Measurements from ENCODE around the gene MAT1A.
"Not testable (repeated sequence)": the region's sequence is repeated elsewhere in the genome, so short reads cannot be mapped to it uniquely, and the experiment has no call there.

MAT1A gene

DNA sequence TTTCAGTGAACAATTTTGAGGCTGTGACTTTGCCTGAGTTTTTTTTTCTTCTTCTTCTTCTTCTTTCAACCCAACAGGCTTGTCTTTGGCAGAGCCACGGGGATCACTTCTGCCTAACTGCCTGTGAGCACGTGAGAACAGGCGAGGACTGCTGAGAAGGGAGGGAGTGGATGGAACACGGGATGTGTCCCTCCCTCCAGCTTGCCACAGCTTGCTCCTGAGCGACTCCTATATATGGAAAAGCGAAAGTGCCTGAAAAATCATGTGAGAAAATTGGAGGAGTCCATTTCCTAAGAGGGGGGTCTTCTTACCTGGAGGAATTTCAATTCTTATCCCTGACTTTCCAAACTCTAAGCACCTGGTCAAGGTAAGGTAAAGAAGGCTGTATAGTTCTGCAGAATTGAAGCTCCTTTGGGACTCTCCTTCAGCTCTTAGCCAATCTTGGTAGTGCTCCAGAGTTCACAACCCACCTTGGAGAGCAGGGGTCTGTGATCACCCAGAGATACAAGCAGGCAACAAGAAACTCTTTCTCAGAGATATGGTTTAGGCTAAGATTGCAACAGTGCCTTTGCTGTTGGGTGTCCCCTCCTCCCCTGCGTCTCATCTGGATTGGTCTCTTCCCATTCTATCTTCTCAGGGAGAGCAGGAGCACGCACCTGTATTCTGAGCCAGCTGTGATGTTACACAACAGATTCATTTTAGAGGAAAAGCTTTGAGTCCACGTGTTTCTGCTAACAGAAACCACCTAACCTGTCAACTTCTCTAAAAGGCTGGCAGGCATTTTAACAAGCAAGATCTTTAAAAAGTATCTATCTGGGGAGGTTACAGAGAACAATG, at the start of gene MAT1A:
Gene MAT1A (minus strand): TSS at position 208 of the 837 bp plus-strand sequence. CDS start 235 bp downstream, outside the sequence.
- no peak for DNase-seq

DNA sequence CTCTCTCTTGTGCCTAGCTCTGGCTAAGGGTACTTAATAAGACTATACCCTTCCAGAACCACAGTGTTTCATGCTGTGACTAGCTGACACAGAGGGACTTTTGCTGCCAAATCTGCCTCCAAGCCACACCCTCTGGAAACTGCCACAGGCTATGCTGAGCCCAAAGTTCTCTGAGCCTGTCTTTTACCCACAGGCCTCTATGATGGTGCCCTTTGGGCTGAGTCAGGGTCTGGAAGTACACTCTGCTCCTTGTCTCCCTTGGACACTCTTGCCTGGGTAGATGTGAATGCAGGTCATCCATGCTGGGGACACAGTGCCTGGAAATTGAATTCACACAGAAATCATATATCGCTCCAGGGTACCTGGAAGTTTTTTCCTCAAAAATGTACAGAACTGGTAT, 44.5 kb upstream of the MAT1A start:
- no peak for DNase-seq

DNA sequence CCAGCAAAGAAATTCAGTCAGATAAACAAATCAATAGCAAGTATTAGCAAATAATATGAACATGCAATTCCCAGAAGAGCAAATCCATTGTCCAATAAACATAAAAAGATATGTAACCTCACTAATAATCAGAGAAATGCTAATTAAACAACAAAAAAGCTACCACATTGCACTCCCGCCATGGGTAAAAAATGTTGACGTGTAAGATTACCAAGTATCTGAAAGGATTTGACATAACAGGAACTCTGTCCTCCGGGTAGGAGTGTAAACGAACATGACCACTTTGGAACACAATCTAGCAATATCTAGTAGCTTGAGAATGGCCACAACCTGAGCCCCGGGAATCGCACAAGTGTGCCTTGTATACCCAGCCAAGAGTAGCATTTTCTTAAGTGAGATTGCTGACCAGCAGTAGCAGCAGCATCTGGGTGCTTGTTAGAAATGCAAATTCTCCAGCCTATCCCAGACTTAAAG, 35.5 kb upstream of the MAT1A start:
- DNase-seq, result no peak

DNA sequence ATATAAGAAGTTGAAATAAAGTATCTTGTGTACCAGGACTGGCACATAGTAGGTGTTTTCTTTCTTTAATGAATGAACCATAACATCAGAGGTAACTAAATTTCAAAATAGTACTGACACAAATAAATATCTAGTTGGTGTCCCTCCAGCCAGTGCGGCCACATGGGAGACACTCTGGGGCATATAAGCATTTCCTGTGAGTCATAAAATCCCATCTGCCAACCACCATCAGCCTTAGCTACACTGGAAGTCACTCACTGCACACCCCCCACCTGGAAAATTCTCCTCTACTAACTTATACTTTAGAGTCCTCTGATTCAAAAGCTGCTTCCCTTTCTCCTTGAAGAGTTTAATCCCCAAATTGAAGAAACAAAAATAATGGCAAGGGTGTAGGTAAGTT, 34.6 kb upstream of the MAT1A start:
- no peak for DNase-seq

DNA sequence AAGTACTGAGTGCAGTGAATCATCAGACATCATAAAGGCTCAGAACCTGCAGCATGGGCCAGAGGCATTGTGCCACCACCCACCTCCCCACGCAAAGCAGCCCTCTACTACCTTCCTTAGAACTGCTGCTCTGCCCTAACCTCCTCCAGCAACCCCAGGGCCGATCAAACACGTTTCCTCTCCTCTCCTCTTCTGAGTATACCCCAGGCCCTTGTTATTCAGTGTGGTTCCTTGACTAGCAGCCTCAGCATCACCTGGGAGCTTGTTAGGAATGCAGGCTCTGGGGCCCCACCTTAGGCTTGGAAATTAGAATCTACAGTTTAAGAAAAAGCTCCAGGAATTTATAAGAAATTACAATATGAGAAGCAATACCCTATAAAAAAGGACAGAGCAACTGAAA, 33.9 kb upstream of the MAT1A start:
- no peak for DNase-seq

DNA sequence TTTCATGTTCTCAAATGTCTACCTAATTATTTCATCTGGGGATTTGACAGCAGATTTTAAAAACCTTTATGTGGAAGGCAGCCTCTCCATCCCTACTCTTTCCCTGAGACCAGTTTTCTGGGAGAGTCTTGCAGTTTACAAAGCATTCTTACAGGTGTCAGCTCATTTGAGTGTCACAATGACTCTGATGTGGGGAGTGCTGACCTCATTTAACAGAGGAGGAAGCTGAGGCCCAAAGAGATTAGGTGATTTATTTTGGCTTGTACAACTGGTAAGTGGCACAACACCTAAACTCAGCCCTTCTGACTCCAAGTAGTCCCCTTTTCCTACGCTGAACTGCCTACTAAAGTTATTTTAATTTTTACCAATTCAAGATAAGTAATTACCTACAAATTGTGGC, 33.3 kb upstream of the MAT1A start:
- DNase-seq, result no peak

DNA sequence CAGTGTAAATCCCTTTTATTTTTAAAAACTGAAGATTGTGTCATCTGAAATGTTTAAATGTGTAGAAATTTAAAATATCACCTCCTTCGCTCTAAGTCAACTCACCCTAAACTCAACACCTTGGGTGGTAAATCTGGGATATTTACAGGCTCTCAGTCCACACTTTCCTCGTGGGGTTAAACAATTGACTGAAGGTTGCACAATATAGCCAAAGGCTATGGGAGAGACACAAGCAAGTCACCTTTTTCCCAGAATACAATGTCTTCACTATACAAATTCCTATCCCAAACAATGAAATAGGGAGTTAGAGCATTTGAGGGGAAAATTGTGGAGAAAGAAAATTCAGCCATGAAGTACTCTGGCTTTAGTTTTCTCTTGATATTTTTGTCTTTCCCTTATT, 32.7 kb upstream of the MAT1A start:
- DNase-seq, result no peak

DNA sequence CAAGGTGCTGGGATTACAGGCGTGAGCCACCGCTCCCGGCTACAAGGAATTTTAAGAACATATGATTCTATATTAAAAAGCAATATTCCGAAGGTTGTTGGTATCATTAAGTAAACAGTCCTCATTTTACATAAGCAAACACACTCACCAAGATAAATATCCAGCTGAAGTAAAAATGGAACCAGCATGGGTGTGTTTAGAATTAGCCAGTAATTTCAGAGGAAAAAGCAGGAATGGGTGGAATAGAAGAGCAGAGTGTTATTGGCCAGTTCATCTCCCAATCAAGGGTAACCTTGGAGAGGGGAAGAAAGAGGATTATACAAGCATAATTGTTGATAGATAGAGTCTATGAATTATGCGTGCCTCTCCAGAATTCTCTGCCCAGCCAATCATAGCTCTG, 31.7 kb upstream of the MAT1A start:
- no peak for DNase-seq

DNA sequence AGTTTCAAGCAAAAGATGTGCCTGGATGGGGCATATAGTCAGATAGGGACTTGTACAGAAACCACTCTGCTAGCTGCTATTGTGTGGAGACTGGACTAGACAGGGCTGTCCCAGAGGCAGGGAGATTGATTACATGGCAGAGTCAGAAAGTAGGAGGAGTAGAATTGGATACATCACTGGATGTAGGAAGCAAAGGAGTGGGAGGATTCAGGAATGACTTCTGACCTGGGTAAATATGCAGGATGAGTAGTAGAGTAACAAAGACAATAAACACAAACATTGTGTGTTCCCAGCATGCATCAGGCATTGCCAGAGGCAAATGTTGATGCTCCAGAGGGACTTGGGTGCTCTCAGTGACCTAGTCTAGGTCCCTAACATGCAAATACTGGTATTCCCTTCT, 30.9 kb upstream of the MAT1A start:
- no peak for DNase-seq

DNA sequence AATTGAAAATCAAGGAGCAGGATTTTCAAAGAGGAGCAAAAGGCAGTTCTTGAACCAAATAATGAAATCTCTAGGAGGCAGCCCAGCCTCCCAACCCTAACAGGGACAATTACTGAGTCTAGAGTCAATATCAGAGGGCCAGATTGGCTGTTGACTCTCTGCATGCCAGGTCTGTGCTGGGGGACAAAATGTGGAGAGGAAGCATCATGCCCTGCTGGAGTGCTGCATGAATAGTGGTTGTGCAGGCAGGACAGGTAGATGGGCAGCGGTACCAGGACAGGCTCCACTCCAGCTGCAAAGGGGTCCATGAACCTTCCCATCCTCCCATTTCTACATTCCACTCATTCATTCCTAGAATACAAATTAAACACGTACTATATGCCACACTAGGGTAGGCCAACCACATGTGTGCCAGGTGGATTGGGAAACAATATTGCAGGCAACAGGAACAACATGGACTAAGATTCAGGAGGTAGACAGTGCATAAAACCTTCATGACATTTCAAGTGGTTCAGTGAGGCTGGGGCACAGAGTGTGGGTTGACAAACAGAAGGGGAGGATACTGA, 30.4 kb upstream of the MAT1A start:
- DNase-seq, result no peak

DNA sequence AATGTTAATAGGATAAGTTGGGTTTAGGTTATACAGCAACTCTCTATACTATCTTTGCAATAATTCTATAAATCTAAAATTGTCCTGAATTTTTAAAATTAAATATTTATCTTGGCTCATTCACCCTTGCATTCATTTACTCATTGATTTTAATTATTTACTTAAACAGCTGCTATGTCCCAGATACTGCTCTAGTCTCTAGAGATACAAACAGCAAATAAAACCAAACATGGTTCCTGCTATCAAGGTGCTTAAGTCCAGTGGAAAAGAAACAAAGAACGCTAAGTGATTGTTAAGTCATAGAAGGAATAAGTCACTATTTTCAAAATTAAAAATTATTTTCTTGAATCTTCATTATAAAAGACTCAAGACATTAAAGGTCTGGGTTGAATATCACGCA, 29.9 kb upstream of the MAT1A start:
- no peak for DNase-seq

DNA sequence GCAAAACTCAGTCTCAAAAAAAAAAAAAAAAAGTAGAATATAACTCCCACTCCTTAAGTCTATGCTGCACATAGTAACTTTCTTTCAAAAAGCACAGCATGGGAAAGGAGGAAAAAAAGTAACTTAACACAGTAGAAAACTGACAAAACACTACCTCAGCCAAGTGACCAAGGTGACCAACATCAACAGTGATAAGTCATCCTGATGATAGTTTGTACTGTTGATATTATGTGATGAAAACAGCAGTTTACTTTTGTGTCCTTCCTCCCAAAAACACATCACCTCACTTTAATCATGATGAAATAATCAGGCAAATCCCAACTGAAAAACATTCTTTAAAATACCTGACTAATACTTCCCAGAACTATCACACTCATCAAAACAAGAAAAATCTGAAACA, 29.3 kb upstream of the MAT1A start:
- DNase-seq, result no peak

DNA sequence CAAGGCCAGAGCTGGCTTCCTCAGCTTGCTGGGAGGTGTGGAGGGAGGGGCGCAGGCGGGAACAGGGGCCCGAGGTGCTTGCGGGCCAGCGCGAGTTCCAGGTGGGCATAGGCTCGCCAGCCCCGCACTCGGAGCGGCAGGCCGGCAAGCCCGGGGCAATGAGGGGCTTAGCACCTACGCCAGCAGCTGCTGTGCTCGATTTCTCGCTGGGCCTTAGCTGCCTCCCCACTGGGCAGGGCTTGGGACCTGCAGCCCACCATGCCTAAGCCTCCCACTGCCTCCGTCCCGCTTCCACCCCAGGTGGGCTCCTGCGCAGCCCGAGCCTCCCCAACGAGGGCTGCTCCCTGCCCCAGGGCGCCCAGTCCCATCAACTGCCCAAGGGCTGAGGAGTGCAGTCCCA, 25.9 kb upstream of the MAT1A start:
- DNase-seq, result no peak

DNA sequence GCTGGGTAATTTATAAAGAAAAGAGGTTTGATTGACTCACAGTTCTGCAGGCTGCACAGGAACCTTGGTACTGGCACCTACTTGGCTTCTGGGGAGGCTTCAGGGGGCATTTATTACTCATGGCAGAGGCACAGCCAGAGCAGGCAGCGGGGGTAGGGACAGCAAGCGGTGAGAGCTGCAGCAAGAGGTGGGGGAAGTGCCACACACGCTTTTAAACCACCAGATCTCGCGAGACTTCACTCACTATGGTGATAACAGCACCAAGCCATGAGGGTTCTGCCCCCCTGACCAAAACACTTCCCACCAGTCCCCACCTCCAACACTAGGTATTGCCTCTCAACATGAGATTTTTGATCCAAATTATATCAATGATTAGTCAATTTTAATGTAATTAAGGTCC, 24.1 kb upstream of the MAT1A start:
- DNase-seq, result no peak

DNA sequence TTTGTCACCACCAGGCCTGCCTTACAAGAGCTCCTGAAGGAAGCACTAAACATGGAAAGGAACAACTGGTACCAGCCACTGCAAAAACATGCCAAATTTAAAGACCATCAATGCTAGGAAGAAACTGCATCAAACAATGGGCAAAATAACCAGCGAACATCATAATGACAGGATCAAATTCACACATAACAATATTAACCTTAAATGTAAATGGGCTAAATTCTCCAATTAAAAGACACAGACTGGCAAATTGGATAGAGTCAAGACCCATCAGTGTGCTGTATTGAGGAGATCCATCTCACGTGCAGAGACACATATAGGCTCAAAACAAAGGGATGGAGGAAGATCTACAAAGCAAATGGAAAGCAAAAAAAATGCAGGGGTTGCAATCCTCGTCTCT, 16.5 kb upstream of the MAT1A start:
- DNase-seq, result not testable (repeated sequence)

DNA sequence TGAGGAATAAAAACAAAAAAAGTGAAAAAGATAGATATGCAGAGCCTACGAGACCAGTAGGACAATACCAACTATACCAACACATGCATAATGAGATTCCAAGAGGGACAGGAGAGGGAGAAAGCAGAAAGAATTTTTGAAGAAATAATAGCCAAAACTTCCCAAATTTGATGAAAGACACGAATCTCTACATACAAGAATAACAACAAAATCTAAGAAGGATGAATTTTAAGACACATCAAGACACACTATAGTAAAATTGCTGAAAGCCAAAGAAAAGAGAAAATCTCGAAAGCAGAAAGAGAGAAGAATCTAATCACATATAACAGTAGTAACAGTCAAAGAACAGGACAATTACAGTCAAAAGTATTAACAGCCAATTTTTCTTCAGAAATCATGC, 7.5 kb upstream of the MAT1A start:
- DNase-seq, result no peak

DNA sequence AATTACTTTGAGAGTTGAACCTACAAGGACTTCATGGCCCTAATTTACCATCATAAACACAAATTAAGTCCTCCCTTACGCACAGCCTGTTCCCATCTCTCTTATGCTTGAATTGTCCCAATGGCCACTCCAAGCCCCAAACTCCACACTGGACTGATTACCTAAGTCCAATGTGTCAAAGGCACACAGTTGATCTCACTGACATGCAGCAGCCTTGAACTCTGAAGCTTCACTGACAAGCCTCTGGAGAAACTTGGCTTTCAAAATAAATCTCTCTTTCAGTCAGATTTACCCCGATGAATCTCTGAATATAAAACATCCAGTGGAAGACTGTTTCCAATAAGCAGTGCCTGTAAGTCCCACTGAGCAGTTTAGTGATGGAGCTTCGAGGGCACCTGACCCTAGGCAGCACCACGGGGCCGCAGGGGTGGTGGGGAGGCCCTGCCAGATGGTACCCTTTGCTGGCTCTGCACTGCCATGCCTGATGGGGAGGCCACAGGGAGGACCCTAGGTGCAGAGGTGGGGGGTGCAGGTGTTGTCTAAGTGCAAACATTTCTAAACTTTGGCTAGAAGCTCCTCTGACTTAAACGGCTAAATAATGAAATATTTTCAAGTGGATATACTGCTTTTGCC, 3.3 kb upstream of the MAT1A start:
- DNase-seq, result no peak

DNA sequence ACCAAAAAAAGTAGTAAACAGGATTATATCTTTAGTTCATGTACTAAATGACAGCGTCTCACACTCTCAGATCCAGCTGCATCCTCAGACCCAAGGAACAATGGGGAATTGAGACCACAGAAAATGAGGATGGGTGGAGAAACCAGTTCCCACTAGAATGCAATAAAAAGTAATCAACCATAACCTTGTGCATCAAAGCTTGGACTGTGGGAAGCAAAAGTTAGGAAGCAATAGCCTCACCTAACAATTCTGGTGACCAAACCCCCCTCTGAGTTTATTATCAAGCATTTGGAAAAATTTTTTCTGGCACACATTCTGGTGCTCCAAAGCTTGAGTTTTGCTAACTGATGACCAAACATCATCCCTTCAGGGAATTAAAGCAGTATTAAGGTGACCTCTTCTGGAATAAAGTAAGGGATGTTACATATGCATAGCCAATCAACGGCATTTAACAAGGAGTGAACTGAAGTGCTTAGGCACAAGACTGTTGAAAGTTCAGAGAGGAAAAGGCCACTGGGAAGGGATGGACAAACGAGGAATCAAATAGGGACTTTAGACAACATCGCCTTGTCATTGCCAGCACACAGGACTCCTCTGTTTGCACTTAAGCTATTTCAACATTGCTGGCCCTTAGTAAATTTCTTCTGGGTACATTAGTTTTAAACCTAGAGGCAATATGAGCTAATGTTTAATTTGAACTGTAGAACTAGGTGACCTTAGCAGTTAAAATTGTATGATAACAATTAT, 1.2 kb upstream of the MAT1A start:
- no peak for DNase-seq

DNA sequence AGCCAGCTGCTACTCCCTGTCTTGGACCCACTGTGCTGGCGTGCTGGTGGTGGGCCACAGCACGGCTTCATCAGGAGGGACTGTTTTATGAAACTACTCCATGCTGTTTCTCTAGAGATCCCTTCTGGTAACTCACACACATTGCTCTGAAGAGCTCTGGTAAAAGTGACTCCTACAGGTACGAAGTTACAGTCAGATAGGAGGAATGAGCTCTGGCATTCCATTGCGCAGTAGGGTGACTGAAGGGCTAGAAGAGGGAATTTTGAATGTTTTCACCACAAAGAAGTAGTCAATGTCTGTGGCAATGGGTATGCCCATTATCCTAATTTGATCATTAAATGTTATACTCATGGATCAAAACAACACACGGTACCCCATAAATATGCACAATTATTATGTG, 609 bp downstream of the MAT1A start:
- no peak for DNase-seq

DNA sequence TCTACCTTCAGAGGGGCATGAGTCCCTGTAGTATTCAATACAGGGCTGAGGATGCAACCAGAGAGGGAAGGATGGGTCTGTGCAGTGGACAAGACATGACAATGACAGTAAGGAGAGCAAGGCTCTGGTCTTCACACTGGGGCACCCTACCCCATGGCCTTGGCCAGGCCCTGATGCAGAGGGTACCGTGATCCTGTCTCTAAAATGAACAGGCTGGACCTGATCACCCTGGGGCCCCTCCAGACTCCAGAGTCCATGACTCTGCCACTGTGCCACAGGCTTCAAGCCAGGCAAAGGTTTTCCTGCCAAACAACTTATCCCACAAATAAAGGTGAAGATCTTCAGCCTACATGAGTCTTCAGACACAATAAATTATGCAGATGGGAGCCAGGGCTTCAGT, 4.9 kb downstream of the MAT1A start:
- DNase-seq, result no peak

DNA sequence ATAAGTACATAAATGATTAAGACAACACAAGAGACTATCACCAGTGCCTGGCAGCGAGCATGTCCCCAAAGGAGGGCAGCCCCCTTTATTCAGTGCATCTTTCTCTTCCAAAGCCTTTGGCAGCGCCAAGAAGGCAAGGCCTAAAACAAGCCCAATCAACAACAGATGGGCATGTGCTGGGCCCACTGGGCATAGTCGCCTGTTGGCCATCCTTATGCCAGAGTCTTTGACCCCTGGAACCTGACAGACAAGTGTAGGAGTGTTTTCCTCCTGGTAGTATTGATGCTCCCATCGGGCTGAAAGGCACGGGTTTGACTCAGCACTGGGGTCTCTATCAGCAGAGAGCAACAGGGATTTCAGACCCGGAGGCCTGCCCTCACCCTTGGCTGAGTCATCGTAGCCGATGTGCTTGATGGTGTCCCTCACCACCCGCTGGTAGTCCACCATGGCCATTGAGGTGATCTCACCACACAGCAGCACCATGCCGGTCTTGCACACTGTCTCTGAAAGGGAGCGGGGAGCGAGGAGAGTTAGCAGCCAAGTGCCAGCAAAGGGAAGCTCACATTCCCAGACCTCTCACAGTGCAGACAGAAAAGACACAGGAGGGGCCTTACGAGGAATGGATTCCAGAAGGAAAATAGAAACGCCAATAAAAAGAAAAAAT, 5.8 kb downstream of the MAT1A start:
- DNase-seq, result no peak

DNA sequence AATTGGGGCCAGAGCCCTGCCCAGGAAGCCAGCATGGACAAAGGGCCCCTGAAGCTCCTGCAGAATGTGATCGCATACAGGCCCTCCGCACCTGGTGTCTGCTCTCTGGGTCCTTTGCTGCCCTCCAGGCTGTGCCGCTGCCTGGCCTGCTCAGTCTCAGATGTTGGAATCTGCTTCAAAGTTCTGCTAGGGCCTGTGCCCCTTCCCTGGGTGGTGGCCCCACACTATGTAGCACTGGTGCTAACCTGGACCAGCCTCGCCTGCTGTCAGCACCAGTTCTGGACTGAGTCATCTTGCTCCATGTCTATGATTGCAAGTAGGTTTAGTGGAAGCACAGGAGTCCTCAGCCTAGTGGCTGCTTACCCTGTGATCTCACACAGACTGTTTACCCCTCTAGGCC, 6.3 kb downstream of the MAT1A start:
- no peak for DNase-seq
